A549 (cell line): Measurements from ENCODE around the gene TSR3.

Experiments
- CTCF ChIP-seq: fragments of >200 bp; sonication (Bioruptor Twin); formaldehyde crosslinking; IDR thresholded peaks from 3 replicates; pipeline ENCODE4 v1.5.1; 2016
- EP300 ChIP-seq, 2 experiments: fragments of >200 bp; sonication (Bioruptor Twin); formaldehyde crosslinking; IDR thresholded peaks; 2 replicates in 1 of 2; 3 replicates in 1 of 2; pipeline ENCODE4 v1.6.1; 2016 to 2017
- JUN ChIP-seq, 2 experiments: fragments of >200 bp; sonication (Bioruptor Twin); formaldehyde crosslinking; IDR thresholded peaks; 2 replicates in 1 of 2; 3 replicates in 1 of 2; pipeline ENCODE4 v1.6.1; 2016 to 2017
- RAD21 ChIP-seq, 2 experiments: fragments of >200 bp in 1 of 2; sonication (Bioruptor Twin) in 1 of 2; formaldehyde crosslinking in 1 of 2; IDR thresholded peaks in 1 of 2; conservative IDR thresholded peaks in 1 of 2; 2 replicates in 1 of 2; 3 replicates in 1 of 2; pipeline ENCODE4 v1.6.1; 2012 to 2018; ENCODE audit warnings: inconsistent platforms in 1 of 2
- TF ChIP-seq, protein P1 (sequence below): fragments of 150-350 bp; IDR thresholded peaks from 2 replicates; pipeline ENCODE4 v1.6.1; 2014; ENCODE audit warnings: low read depth, mild to moderate bottlenecking, low read length

GRCh38 chr16:1308977-1309885, 42.4 kb downstream of the TSR3 start, which contains the start of gene UBE2I:
- TF ChIP-seq, protein P1, sequence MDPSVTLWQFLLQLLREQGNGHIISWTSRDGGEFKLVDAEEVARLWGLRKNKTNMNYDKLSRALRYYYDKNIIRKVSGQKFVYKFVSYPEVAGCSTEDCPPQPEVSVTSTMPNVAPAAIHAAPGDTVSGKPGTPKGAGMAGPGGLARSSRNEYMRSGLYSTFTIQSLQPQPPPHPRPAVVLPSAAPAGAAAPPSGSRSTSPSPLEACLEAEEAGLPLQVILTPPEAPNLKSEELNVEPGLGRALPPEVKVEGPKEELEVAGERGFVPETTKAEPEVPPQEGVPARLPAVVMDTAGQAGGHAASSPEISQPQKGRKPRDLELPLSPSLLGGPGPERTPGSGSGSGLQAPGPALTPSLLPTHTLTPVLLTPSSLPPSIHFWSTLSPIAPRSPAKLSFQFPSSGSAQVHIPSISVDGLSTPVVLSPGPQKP, result no peak
- TF ChIP-seq JUN (IDR thresholded peaks at IDR 0.05) (peak; percentile 53 to 75; a peak in 4 of 5 replicates), CTCF (no peak), RAD21 (conservative IDR thresholded peaks at IDR 0.05 in 1 of 2, IDR thresholded peaks at IDR 0.05 in 1 of 2) (no peak), EP300 (IDR thresholded peaks at IDR 0.05) (no peak)
